M059J (cell line): ENCODE measurements around the gene ZBTB12. TPM values are rescaled to one million over a fixed set of nuclear protein-coding genes. Genes with fewer than 3 reads are reported as not detected.
"Not testable (repeated sequence)": the region's sequence is repeated elsewhere in the genome, so short reads cannot be mapped to it uniquely, and the experiment has no call there.

ENCODE experiments used
- DNase-seq: peaks from one replicate; pipeline ENCODE4 v3.0.0-alpha.2; 2012; ENCODE audit warnings: low read depth
- total RNA-seq: library from RNA; depleted of rRNA; stranded (reverse); fragments of >200 nt; shearing (Covaris generic); gene quantifications from 2 replicates; pipeline ENCODE4 v1.2.3, GENCODE V29; 2014

Gene ZBTB12
- total RNA-seq, 1 experiment from 2014 or later: 2.3 TPM

- no peak for DNase-seq
These were observed 25.5 kb downstream of the ZBTB12 start for GRCh38 chr6:31876357-31876756.

- no peak for DNase-seq
These were observed 26.0 kb downstream of the ZBTB12 start for GRCh38 chr6:31875877-31876276.

GRCh38 chr6:31874836-31875572 is 26.9 kb downstream of the ZBTB12 start:
- no peak for DNase-seq

GRCh38 chr6:31874084-31874670 is 27.7 kb downstream of the ZBTB12 start:
- DNase-seq: no peak

- peak; percentile 53 for DNase-seq
These were observed 30.7 kb downstream of the ZBTB12 start for GRCh38 chr6:31871046-31871659.

GRCh38 chr6:31870385-31870921 is 31.4 kb downstream of the ZBTB12 start:
- no peak for DNase-seq

- no peak for DNase-seq
These were observed 32.5 kb downstream of the ZBTB12 start for GRCh38 chr6:31869343-31869742.

GRCh38 chr6:31868658-31868971 is 33.3 kb downstream of the ZBTB12 start:
- DNase-seq: not testable (repeated sequence)

GRCh38 chr6:31865205-31866118 is 36.4 kb downstream of the ZBTB12 start:
- no peak for DNase-seq

GRCh38 chr6:31864818-31865204 is 37.1 kb downstream of the ZBTB12 start:
- no peak for DNase-seq

- not testable (repeated sequence) for DNase-seq
These were observed 37.7 kb downstream of the ZBTB12 start for GRCh38 chr6:31864123-31864562.

- peak; percentile 100 for DNase-seq
These were observed 39.3 kb downstream of the ZBTB12 start, which contains the start of gene NEU1 for GRCh38 chr6:31862344-31863235. TSS of gene NEU1 (minus strand) at chr6:31862821. CDS start at chr6:31862776, 45 bp downstream.

GRCh38 chr6:31861919-31862343 is 40.0 kb downstream of the ZBTB12 start:
- no peak for DNase-seq

GRCh38 chr6:31861150-31861549 is 40.7 kb downstream of the ZBTB12 start:
- no peak for DNase-seq

- DNase-seq: no peak
These were observed 41.5 kb downstream of the ZBTB12 start for GRCh38 chr6:31860349-31860748.

GRCh38 chr6:31859923-31860322 is 42.0 kb downstream of the ZBTB12 start:
- DNase-seq: no peak

GRCh38 chr6:31858707-31859106 is 43.2 kb downstream of the ZBTB12 start:
- no peak for DNase-seq

- DNase-seq: not testable (repeated sequence)
These were observed 44.1 kb downstream of the ZBTB12 start for GRCh38 chr6:31857774-31858173.

GRCh38 chr6:31851980-31852718 is 49.7 kb downstream of the ZBTB12 start:
- DNase-seq: not testable (repeated sequence)

- DNase-seq: no peak
These were observed 50.4 kb downstream of the ZBTB12 start for GRCh38 chr6:31851485-31851832.
